WTC11 (cell line): Measurements from ENCODE around the gene ASIC1. TPM values are rescaled to one million over a fixed set of nuclear protein-coding genes. Genes with fewer than 3 reads are reported as not detected.

ENCODE experiments used
- CREB1 ChIP-seq: sonication (generic); formaldehyde crosslinking; IDR thresholded peaks from 2 replicates; pipeline ENCODE4 v1.8.0; 2023; ENCODE audit warnings: mild to moderate bottlenecking, missing genetic modification reagents
- ESRRA ChIP-seq: sonication (generic); formaldehyde crosslinking; IDR thresholded peaks from 2 replicates; pipeline ENCODE4 v1.8.1; 2022; ENCODE audit warnings: mild to moderate bottlenecking, missing genetic modification reagents, borderline replicate concordance
- GABPB1 ChIP-seq: sonication (generic); formaldehyde crosslinking; IDR thresholded peaks from 2 replicates; pipeline ENCODE4 v1.8.1; 2023; ENCODE audit warnings: mild to moderate bottlenecking, missing genetic modification reagents
- MYBL2 ChIP-seq: sonication (generic); formaldehyde crosslinking; IDR thresholded peaks from 2 replicates; pipeline ENCODE4 v1.8.1; 2023; ENCODE audit warnings: mild to moderate bottlenecking, moderate library complexity, missing genetic modification reagents
- SP1 ChIP-seq: sonication (generic); formaldehyde crosslinking; conservative IDR thresholded peaks from 2 replicates; pipeline ENCODE4 v1.8.1; 2022; ENCODE audit warnings: missing genetic modification reagents
- TP53 ChIP-seq: sonication (generic); formaldehyde crosslinking; IDR thresholded peaks from 2 replicates; pipeline ENCODE4 v1.8.1; 2023; ENCODE audit warnings: mild to moderate bottlenecking, missing genetic modification reagents
- ZBTB21 ChIP-seq: sonication (generic); formaldehyde crosslinking; IDR thresholded peaks from 2 replicates; pipeline ENCODE4 v1.8.1; 2023; ENCODE audit warnings: mild to moderate bottlenecking, missing genetic modification reagents, borderline replicate concordance
- ZNF121 ChIP-seq: sonication (generic); formaldehyde crosslinking; IDR thresholded peaks from 2 replicates; pipeline ENCODE4 v1.8.0; 2023; ENCODE audit warnings: missing genetic modification reagents
- ZNF423 ChIP-seq: fragments of 250-450 bp; sonication (Bioruptor Pico); IDR thresholded peaks from 2 replicates; pipeline ENCODE4 v2.1.2; 2022; ENCODE audit warnings: mild to moderate bottlenecking, moderate library complexity
- total RNA-seq: library from RNA; stranded (reverse); gene quantifications from 3 replicates; pipeline ENCODE4 v1.2.3, GENCODE V29; 2021
- TF ChIP-seq, protein P1 (sequence below): sonication (generic); formaldehyde crosslinking; IDR thresholded peaks from 2 replicates; pipeline ENCODE4 v1.8.0; 2023; ENCODE audit warnings: missing genetic modification reagents, mild to moderate bottlenecking, borderline replicate concordance
- TF ChIP-seq, protein P2 (sequence below): sonication (generic); formaldehyde crosslinking; IDR thresholded peaks from 2 replicates; pipeline ENCODE4 v1.8.0; 2022; ENCODE audit warnings: missing genetic modification reagents
- TF ChIP-seq, protein P3 (sequence below): fragments of 200-600 bp; IDR thresholded peaks from 2 replicates; pipeline ENCODE4 v1.8.0; 2022; ENCODE audit warnings: antibody characterized with exemption
- TF ChIP-seq, protein P4 (sequence below): sonication (generic); formaldehyde crosslinking; IDR thresholded peaks from 2 replicates; pipeline ENCODE4 v1.8.0; 2023; ENCODE audit warnings: mild to moderate bottlenecking, missing genetic modification reagents
- TF ChIP-seq, protein P5 (sequence below): sonication (generic); formaldehyde crosslinking; IDR thresholded peaks from 2 replicates; pipeline ENCODE4 v1.8.1; 2023; ENCODE audit warnings: mild to moderate bottlenecking, missing genetic modification reagents, moderate library complexity
- TF ChIP-seq, protein P6 (sequence below): sonication (generic); formaldehyde crosslinking; IDR thresholded peaks from 2 replicates; pipeline ENCODE4 v1.8.1; 2022; ENCODE audit warnings: missing genetic modification reagents, borderline replicate concordance
- TF ChIP-seq, protein P7 (sequence below): sonication (generic); formaldehyde crosslinking; IDR thresholded peaks from 2 replicates; pipeline ENCODE4 v1.8.0; 2022; ENCODE audit warnings: mild to moderate bottlenecking, missing genetic modification reagents
- TF ChIP-seq, protein P8 (sequence below): sonication (generic); formaldehyde crosslinking; IDR thresholded peaks from 2 replicates; pipeline ENCODE4 v1.8.1; 2022; ENCODE audit warnings: low read depth, missing genetic modification reagents, borderline replicate concordance

The ASIC1 gene
- total RNA-seq, 1 experiment from 2014 or later: 4.9 TPM

DNA sequence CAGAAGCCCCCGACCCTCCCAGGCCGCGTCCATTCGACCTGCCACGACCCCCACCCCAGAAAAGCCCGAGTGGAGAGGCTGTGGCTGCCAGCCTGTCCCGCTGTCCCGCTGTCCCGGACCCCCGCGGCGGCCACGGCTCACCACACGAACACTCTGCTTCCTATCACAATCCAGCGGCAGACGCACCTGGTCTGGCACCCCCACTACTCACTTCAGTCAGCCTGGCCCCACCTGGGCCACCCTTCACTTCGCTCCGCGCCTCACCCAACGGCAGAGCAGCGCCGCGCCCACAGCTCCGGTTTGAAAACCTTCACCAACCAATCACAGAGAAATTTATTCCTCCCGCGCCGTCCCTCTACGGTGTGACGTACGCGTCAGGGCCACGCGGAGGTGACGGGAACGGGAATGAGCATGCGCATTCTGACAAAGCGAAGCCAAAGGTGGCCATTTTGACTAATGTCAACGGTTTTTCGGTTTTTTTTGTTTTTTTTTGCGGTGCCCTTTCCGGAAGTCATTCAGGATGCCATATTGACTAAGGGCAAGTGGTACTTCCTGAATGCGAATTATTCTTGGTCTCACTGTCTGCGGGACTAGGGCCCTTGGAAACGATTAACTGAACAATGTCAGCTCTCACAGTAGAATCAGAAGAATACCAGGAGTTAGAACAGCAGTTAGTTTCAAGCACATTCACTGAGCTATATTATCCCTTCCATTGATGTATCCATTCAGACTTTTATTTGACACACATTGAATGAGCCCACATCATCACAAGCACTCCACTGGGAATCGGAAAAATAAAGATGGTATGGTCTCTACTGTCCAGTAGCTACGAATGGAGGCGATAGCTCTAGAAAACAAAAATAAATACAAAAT lies 32.0 kb upstream of the ASIC1 start, which contains the start of gene RACGAP1 (continued):
- TF ChIP-seq, protein P1, sequence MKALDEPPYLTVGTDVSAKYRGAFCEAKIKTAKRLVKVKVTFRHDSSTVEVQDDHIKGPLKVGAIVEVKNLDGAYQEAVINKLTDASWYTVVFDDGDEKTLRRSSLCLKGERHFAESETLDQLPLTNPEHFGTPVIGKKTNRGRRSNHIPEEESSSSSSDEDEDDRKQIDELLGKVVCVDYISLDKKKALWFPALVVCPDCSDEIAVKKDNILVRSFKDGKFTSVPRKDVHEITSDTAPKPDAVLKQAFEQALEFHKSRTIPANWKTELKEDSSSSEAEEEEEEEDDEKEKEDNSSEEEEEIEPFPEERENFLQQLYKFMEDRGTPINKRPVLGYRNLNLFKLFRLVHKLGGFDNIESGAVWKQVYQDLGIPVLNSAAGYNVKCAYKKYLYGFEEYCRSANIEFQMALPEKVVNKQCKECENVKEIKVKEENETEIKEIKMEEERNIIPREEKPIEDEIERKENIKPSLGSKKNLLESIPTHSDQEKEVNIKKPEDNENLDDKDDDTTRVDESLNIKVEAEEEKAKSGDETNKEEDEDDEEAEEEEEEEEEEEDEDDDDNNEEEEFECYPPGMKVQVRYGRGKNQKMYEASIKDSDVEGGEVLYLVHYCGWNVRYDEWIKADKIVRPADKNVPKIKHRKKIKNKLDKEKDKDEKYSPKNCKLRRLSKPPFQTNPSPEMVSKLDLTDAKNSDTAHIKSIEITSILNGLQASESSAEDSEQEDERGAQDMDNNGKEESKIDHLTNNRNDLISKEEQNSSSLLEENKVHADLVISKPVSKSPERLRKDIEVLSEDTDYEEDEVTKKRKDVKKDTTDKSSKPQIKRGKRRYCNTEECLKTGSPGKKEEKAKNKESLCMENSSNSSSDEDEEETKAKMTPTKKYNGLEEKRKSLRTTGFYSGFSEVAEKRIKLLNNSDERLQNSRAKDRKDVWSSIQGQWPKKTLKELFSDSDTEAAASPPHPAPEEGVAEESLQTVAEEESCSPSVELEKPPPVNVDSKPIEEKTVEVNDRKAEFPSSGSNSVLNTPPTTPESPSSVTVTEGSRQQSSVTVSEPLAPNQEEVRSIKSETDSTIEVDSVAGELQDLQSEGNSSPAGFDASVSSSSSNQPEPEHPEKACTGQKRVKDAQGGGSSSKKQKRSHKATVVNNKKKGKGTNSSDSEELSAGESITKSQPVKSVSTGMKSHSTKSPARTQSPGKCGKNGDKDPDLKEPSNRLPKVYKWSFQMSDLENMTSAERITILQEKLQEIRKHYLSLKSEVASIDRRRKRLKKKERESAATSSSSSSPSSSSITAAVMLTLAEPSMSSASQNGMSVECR (CRISPR knock-in tag): peak; percentile 51; the same call in 1 of the 2 replicates
- TF ChIP-seq, protein P2, sequence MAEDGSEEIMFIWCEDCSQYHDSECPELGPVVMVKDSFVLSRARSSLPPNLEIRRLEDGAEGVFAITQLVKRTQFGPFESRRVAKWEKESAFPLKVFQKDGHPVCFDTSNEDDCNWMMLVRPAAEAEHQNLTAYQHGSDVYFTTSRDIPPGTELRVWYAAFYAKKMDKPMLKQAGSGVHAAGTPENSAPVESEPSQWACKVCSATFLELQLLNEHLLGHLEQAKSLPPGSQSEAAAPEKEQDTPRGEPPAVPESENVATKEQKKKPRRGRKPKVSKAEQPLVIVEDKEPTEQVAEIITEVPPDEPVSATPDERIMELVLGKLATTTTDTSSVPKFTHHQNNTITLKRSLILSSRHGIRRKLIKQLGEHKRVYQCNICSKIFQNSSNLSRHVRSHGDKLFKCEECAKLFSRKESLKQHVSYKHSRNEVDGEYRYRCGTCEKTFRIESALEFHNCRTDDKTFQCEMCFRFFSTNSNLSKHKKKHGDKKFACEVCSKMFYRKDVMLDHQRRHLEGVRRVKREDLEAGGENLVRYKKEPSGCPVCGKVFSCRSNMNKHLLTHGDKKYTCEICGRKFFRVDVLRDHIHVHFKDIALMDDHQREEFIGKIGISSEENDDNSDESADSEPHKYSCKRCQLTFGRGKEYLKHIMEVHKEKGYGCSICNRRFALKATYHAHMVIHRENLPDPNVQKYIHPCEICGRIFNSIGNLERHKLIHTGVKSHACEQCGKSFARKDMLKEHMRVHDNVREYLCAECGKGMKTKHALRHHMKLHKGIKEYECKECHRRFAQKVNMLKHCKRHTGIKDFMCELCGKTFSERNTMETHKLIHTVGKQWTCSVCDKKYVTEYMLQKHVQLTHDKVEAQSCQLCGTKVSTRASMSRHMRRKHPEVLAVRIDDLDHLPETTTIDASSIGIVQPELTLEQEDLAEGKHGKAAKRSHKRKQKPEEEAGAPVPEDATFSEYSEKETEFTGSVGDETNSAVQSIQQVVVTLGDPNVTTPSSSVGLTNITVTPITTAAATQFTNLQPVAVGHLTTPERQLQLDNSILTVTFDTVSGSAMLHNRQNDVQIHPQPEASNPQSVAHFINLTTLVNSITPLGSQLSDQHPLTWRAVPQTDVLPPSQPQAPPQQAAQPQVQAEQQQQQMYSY (CRISPR knock-in tag): peak; percentile 76
- TF ChIP-seq ESRRA (CRISPR knock-in tag): no peak
- TF ChIP-seq, protein P3, sequence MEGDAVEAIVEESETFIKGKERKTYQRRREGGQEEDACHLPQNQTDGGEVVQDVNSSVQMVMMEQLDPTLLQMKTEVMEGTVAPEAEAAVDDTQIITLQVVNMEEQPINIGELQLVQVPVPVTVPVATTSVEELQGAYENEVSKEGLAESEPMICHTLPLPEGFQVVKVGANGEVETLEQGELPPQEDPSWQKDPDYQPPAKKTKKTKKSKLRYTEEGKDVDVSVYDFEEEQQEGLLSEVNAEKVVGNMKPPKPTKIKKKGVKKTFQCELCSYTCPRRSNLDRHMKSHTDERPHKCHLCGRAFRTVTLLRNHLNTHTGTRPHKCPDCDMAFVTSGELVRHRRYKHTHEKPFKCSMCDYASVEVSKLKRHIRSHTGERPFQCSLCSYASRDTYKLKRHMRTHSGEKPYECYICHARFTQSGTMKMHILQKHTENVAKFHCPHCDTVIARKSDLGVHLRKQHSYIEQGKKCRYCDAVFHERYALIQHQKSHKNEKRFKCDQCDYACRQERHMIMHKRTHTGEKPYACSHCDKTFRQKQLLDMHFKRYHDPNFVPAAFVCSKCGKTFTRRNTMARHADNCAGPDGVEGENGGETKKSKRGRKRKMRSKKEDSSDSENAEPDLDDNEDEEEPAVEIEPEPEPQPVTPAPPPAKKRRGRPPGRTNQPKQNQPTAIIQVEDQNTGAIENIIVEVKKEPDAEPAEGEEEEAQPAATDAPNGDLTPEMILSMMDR: no peak
- TF ChIP-seq, protein P4, sequence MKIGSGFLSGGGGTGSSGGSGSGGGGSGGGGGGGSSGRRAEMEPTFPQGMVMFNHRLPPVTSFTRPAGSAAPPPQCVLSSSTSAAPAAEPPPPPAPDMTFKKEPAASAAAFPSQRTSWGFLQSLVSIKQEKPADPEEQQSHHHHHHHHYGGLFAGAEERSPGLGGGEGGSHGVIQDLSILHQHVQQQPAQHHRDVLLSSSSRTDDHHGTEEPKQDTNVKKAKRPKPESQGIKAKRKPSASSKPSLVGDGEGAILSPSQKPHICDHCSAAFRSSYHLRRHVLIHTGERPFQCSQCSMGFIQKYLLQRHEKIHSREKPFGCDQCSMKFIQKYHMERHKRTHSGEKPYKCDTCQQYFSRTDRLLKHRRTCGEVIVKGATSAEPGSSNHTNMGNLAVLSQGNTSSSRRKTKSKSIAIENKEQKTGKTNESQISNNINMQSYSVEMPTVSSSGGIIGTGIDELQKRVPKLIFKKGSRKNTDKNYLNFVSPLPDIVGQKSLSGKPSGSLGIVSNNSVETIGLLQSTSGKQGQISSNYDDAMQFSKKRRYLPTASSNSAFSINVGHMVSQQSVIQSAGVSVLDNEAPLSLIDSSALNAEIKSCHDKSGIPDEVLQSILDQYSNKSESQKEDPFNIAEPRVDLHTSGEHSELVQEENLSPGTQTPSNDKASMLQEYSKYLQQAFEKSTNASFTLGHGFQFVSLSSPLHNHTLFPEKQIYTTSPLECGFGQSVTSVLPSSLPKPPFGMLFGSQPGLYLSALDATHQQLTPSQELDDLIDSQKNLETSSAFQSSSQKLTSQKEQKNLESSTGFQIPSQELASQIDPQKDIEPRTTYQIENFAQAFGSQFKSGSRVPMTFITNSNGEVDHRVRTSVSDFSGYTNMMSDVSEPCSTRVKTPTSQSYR: no peak
- TF ChIP-seq CREB1 (CRISPR knock-in tag): no peak
- TF ChIP-seq ZNF121 (CRISPR knock-in tag): 0 out of 2 replicates have a peak, but pooled peaks have one; percentile 12
- no peak for TF ChIP-seq ZBTB21
- TF ChIP-seq, protein P5, sequence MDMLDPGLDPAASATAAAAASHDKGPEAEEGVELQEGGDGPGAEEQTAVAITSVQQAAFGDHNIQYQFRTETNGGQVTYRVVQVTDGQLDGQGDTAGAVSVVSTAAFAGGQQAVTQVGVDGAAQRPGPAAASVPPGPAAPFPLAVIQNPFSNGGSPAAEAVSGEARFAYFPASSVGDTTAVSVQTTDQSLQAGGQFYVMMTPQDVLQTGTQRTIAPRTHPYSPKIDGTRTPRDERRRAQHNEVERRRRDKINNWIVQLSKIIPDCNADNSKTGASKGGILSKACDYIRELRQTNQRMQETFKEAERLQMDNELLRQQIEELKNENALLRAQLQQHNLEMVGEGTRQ (CRISPR knock-in tag): peak; percentile 79
- peak; percentile 100 for TF ChIP-seq MYBL2 (CRISPR knock-in tag)
- no peak for TF ChIP-seq TP53 (CRISPR knock-in tag)
- TF ChIP-seq GABPB1 (CRISPR knock-in tag): peak; percentile 67; the same call in 1 of the 2 replicates
- TF ChIP-seq, protein P6, sequence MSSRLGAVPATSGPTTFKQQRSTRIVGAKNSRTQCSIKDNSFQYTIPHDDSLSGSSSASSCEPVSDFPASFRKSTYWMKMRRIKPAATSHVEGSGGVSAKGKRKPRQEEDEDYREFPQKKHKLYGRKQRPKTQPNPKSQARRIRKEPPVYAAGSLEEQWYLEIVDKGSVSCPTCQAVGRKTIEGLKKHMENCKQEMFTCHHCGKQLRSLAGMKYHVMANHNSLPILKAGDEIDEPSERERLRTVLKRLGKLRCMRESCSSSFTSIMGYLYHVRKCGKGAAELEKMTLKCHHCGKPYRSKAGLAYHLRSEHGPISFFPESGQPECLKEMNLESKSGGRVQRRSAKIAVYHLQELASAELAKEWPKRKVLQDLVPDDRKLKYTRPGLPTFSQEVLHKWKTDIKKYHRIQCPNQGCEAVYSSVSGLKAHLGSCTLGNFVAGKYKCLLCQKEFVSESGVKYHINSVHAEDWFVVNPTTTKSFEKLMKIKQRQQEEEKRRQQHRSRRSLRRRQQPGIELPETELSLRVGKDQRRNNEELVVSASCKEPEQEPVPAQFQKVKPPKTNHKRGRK (CRISPR knock-in tag): no peak
- TF ChIP-seq, protein P7, sequence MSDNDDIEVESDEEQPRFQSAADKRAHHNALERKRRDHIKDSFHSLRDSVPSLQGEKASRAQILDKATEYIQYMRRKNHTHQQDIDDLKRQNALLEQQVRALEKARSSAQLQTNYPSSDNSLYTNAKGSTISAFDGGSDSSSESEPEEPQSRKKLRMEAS (CRISPR knock-in tag): peak; percentile 89
- TF ChIP-seq ZNF423 (CRISPR knock-in tag): no peak
- TF ChIP-seq, protein P8, sequence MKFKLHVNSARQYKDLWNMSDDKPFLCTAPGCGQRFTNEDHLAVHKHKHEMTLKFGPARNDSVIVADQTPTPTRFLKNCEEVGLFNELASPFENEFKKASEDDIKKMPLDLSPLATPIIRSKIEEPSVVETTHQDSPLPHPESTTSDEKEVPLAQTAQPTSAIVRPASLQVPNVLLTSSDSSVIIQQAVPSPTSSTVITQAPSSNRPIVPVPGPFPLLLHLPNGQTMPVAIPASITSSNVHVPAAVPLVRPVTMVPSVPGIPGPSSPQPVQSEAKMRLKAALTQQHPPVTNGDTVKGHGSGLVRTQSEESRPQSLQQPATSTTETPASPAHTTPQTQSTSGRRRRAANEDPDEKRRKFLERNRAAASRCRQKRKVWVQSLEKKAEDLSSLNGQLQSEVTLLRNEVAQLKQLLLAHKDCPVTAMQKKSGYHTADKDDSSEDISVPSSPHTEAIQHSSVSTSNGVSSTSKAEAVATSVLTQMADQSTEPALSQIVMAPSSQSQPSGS: no peak
- TF ChIP-seq SP1: peak; percentile 71; the same call in 1 of the 2 replicates
